ENCODE measurements around the gene PCYT2. TPM values are rescaled to one million over a fixed set of nuclear protein-coding genes. Genes with fewer than 3 reads are reported as not detected.

Gene PCYT2
- total and polyA plus RNA-seq, 2 donors (not counting 1 experiment from before 2014, with no cell fraction given), result 46.0 to 65.6 TPM

- Histone ChIP-seq H3K36me3 (ENCODE audit: control insufficient read depth, insufficient read depth, low read length) (no peaks in the 10 kb centered on the region), H3K9ac (ENCODE audit: insufficient read depth, low read length) (no peak within 1 kb of the TSS), H3K4me2 (ENCODE audit: extremely low read depth, insufficient read depth, low read length) (no peak within 1 kb of the TSS), H4K20me1 (ENCODE audit: control insufficient read depth, extremely low read depth, insufficient read depth, low read length) (no peaks in the 10 kb centered on the region), H3K27me3 (ENCODE audit: control insufficient read depth, insufficient read depth, low read length) (peaks cover 2% of the 10 kb centered on the region), H3K27ac (ENCODE audit: insufficient read depth, low read length) (no peak within 1 kb of the TSS), H2AFZ (ENCODE audit: low read length) (no peak within 1 kb of the TSS), H3K79me2 (ENCODE audit: control insufficient read depth, insufficient read depth, low read length) (no peaks in the 10 kb centered on the region), H3K9me3 (ENCODE audit: control insufficient read depth, insufficient read depth, low read depth, low read length) (no peaks in the 10 kb centered on the region), H3K4me1 (ENCODE audit: control insufficient read depth, extremely low read depth, insufficient read depth, low read length) (no peaks in the 10 kb centered on the region), H3K4me3 (replicated peaks in 1 of 4; ENCODE audit: control extremely low read depth in 1 of 4, insufficient read depth in 1 of 4, low read depth in 3 of 4, low read length in 4 of 4) (no peak within 1 kb of the TSS)
- TF ChIP-seq EZH2 (IDR thresholded peaks at IDR 0.05; ENCODE audit: low read length, missing control alignments), result no peak
- TF ChIP-seq CTCF (conservative IDR thresholded peaks at IDR 0.05 in 1 of 2, IDR thresholded peaks at IDR 0.05 in 1 of 2; ENCODE audit: low read depth in 1 of 2, low read length in 2 of 2), result no peak
- DNase-seq (ENCODE audit: low read depth in 2 of 2), result no peak
These were observed 36.0 kb upstream of the PCYT2 start, which contains the start of gene MYADML2 for GRCh38 chr17:81947189-81947588. MYADML2 (minus strand) TSS chr17:81947233; CDS start chr17:81941741, 5,492 bp downstream.

- H3K4me3 ChIP-seq (replicated peaks in 1 of 4; ENCODE audit: control extremely low read depth in 1 of 4, insufficient read depth in 1 of 4, low read depth in 3 of 4, low read length in 4 of 4), result no peak overlapping the region
- TF ChIP-seq CTCF (conservative IDR thresholded peaks at IDR 0.05 in 1 of 2, IDR thresholded peaks at IDR 0.05 in 1 of 2; ENCODE audit: low read depth in 1 of 2, low read length in 2 of 2) (no peak), EZH2 (IDR thresholded peaks at IDR 0.05; ENCODE audit: low read length, missing control alignments) (no peak)
- H3K79me2 ChIP-seq (ENCODE audit: control insufficient read depth, insufficient read depth, low read length), result no peaks in the 10 kb centered on the region
- H2AFZ ChIP-seq (ENCODE audit: low read length), result no peak overlapping the region
- H3K4me2 ChIP-seq (ENCODE audit: extremely low read depth, insufficient read depth, low read length), result no peak overlapping the region
- H3K27ac ChIP-seq (ENCODE audit: insufficient read depth, low read length), result no peak overlapping the region
- peaks cover 10% of the 10 kb centered on the region for H3K27me3 ChIP-seq (ENCODE audit: control insufficient read depth, insufficient read depth, low read length)
- no peak overlapping the region for H3K9ac ChIP-seq (ENCODE audit: insufficient read depth, low read length)
- no peaks in the 10 kb centered on the region for H3K9me3 ChIP-seq (ENCODE audit: control insufficient read depth, insufficient read depth, low read depth, low read length)
- H3K4me1 ChIP-seq (ENCODE audit: control insufficient read depth, extremely low read depth, insufficient read depth, low read length), result no peaks in the 10 kb centered on the region
- H3K36me3 ChIP-seq (ENCODE audit: control insufficient read depth, insufficient read depth, low read length), result no peaks in the 10 kb centered on the region
- no peak for DNase-seq (ENCODE audit: low read depth in 2 of 2)
- no peaks in the 10 kb centered on the region for H4K20me1 ChIP-seq (ENCODE audit: control insufficient read depth, extremely low read depth, insufficient read depth, low read length)
These were observed 33.7 kb upstream of the PCYT2 start for GRCh38 chr17:81944858-81945257.

DNA sequence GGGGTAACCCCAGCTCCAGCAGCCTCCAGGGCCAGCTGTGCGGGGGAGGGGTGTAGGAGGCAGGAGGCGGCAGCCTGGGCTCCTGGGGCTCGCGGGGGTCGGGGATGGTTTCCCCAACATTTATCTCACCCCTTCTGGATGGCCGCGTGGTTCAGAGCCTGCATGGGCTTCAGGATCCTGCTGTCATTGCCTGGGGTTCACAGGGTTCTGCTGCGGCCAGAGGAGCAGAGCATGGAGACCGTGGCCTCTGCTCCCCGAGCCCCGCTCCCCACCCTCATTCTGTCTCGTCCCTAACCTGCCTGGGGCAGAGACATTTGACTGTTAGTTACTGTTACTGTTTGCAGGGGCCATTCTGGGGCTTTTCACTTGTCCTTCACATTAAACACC lies 31.0 kb upstream of the PCYT2 start:
- Histone ChIP-seq H4K20me1 (ENCODE audit: control insufficient read depth, extremely low read depth, insufficient read depth, low read length) (no peaks in the 10 kb centered on the region), H3K4me1 (ENCODE audit: control insufficient read depth, extremely low read depth, insufficient read depth, low read length) (no peaks in the 10 kb centered on the region), H3K79me2 (ENCODE audit: control insufficient read depth, insufficient read depth, low read length) (no peaks in the 10 kb centered on the region), H2AFZ (ENCODE audit: low read length) (no peak overlapping the region), H3K4me3 (replicated peaks in 1 of 4; ENCODE audit: control extremely low read depth in 1 of 4, insufficient read depth in 1 of 4, low read depth in 3 of 4, low read length in 4 of 4) (no peak overlapping the region), H3K9me3 (ENCODE audit: control insufficient read depth, insufficient read depth, low read depth, low read length) (no peaks in the 10 kb centered on the region), H3K4me2 (ENCODE audit: extremely low read depth, insufficient read depth, low read length) (no peak overlapping the region), H3K27ac (ENCODE audit: insufficient read depth, low read length) (no peak overlapping the region), H3K27me3 (ENCODE audit: control insufficient read depth, insufficient read depth, low read length) (peaks cover 10% of the 10 kb centered on the region), H3K36me3 (ENCODE audit: control insufficient read depth, insufficient read depth, low read length) (no peaks in the 10 kb centered on the region), H3K9ac (ENCODE audit: insufficient read depth, low read length) (no peak overlapping the region)
- TF ChIP-seq EZH2 (IDR thresholded peaks at IDR 0.05; ENCODE audit: low read length, missing control alignments), result no peak
- DNase-seq (ENCODE audit: low read depth in 2 of 2), result no peak
